ENCODE data around the gene PHC2. TPM values are rescaled to one million over a fixed set of nuclear protein-coding genes. Genes with fewer than 3 reads are reported as not detected.

Gene PHC2
- total RNA-seq, 1 experiment from 2014 or later: 9.4 TPM

DNA sequence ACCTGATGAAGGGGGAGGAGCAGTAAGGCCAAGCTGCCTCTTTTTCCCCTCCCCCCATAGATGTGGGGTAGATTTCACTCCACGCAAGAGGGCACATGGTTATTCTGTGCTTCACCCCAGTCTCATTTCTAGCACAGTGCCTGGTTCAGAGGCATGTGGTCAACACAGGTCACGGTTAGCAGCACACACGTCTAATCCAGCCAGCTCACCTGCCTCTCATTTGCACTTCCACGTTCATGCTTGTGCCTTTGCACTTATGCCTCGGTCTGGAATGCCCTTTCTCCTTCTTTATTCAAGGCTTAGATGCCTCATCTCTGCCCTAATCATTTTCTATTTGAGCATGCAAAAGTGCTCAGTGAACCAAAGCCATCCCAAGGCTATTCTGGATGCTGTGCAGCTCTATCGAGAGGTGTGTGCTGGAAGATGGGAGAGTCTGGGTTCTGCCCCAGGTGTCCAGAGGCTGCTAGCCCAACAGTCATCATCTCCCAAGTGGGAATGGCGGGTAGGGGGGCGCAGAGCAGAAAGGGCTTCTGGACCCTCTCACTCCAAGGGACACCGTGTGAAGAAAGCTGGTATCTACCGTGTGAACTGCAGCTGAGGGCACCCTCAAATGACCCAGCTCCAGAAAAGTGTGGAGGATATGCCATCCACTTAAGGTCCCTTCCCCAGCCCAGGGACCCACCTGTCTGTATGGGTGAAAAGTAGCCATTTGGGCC lies 107.9 kb downstream of the PHC2 start:
- no peaks in the 10 kb centered on the region for H4K20me1 ChIP-seq (ENCODE audit: control insufficient read depth, insufficient read depth, insufficient read length)
- TF ChIP-seq, protein P1, sequence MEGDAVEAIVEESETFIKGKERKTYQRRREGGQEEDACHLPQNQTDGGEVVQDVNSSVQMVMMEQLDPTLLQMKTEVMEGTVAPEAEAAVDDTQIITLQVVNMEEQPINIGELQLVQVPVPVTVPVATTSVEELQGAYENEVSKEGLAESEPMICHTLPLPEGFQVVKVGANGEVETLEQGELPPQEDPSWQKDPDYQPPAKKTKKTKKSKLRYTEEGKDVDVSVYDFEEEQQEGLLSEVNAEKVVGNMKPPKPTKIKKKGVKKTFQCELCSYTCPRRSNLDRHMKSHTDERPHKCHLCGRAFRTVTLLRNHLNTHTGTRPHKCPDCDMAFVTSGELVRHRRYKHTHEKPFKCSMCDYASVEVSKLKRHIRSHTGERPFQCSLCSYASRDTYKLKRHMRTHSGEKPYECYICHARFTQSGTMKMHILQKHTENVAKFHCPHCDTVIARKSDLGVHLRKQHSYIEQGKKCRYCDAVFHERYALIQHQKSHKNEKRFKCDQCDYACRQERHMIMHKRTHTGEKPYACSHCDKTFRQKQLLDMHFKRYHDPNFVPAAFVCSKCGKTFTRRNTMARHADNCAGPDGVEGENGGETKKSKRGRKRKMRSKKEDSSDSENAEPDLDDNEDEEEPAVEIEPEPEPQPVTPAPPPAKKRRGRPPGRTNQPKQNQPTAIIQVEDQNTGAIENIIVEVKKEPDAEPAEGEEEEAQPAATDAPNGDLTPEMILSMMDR (conservative IDR thresholded peaks at IDR 0.05): no peak

More for the DNA sequence above, 107.9 kb downstream of the PHC2 start:
- Mint-ChIP-seq H3K27ac (no peak overlapping the region), H3K27me3 (ENCODE audit: low read depth) (peaks cover 10% of the 10 kb centered on the region; the same call in 1 of the 2 replicates), H3K4me3 (no peak overlapping the region), H3K4me1 (peaks cover 5 to 15% of the 10 kb centered on the region in 2 experiments), H3K9me3 (no peaks in the 10 kb centered on the region), H3K36me3 (ENCODE audit: insufficient read depth in 1 of 3, low read depth in 3 of 3) (peaks cover 0 to 29% (median 0%) of the 10 kb centered on the region in 3 experiments; a peak in 4 of 7 replicates)
- Histone ChIP-seq H3K9ac (ENCODE audit: extremely low read depth, insufficient read length, low read length) (no peak overlapping the region), H2AK5ac (ENCODE audit: insufficient read length, low read length) (no peak overlapping the region), H3K14ac (ENCODE audit: insufficient read depth, low read length) (no peak overlapping the region), H3K23ac (ENCODE audit: insufficient read length, low read depth, low read length) (no peak overlapping the region), H3K4ac (ENCODE audit: low read depth, low read length) (no peak overlapping the region), H2BK15ac (ENCODE audit: low read depth, low read length) (no peak overlapping the region), H3T11ph (ENCODE audit: low read length) (no peak overlapping the region), H4K8ac (replicated peaks; ENCODE audit: insufficient read length, low read depth, low read length) (no peak overlapping the region), H3K56ac (ENCODE audit: insufficient read length, low read depth, low read length) (no peak overlapping the region), H3K4me1 (ENCODE audit: insufficient read depth, low read length) (no peaks in the 10 kb centered on the region), H3K23me2 (ENCODE audit: insufficient read length, low read depth, low read length, poor library complexity, severe bottlenecking) (no peaks in the 10 kb centered on the region), H3K18ac (ENCODE audit: insufficient read length, low read depth, low read length) (no peak overlapping the region), H2BK20ac (ENCODE audit: low read depth, low read length, poor library complexity, severe bottlenecking) (no peak overlapping the region), H2BK5ac (ENCODE audit: insufficient read length, low read length) (no peak overlapping the region), H3K27me3 (ENCODE audit: insufficient read depth, low read length) (no peaks in the 10 kb centered on the region), H3K9me3 (ENCODE audit: control insufficient read depth, low read depth, low read length) (no peaks in the 10 kb centered on the region), H3K4me2 (ENCODE audit: insufficient read depth, insufficient read length, low read length) (no peak overlapping the region), H3K79me2 (ENCODE audit: insufficient read depth, low read length) (no peaks in the 10 kb centered on the region), H2BK12ac (ENCODE audit: insufficient read length, low read depth, low read length) (no peak overlapping the region), H4K5ac (ENCODE audit: insufficient read length, low read depth, low read length) (no peak overlapping the region), H3K27ac (ENCODE audit: insufficient read length, low read depth, low read length) (no peak overlapping the region), H2BK120ac (ENCODE audit: low read depth, low read length, poor library complexity, severe bottlenecking) (no peak overlapping the region), H2AFZ (ENCODE audit: low read length) (no peak overlapping the region), H4K91ac (ENCODE audit: insufficient read length, low read depth, low read length) (no peak overlapping the region), H3K79me1 (ENCODE audit: insufficient read depth, low read depth, low read length, poor library complexity, severe bottlenecking) (no peaks in the 10 kb centered on the region)
- no CpG with 5 or more reads among the region's 10 CpGs for WGBS (ENCODE audit: extremely low coverage, insufficient read length, low lambda C conversion rate)
- DNase-seq: no peak

Data from H9 (cell line).